ENCODE data around the gene SLC25A19.

Gene SLC25A19

GRCh38 chr17:75319904-75320691 is 30.9 kb upstream of the SLC25A19 start:
- Histone ChIP-seq H3K9me3 (ENCODE audit: control insufficient read depth, low read length) (no peaks in the 10 kb centered on the region), H3K36me3 (ENCODE audit: control insufficient read depth, insufficient read depth, low read length) (peaks cover 71% of the 10 kb centered on the region), H3K27ac (ENCODE audit: low read depth, low read length, severe bottlenecking) (no peak overlapping the region), H3K4me1 (ENCODE audit: control insufficient read depth, insufficient read depth, low read length, poor library complexity, severe bottlenecking) (peaks cover 12% of the 10 kb centered on the region), H3K4me3 (ENCODE audit: extremely low read depth, insufficient read depth, low read length, poor library complexity, severe bottlenecking) (no peak overlapping the region)
- WGBS, 2 experiments (ENCODE audit: insufficient coverage in 2 of 2): 97 to 98% methylated on average over 13 to 18 of the region's 20 CpGs

- Histone ChIP-seq H3K4me1 (ENCODE audit: control insufficient read depth, insufficient read depth, low read length, poor library complexity, severe bottlenecking) (peaks cover 12% of the 10 kb centered on the region), H3K9me3 (ENCODE audit: control insufficient read depth, low read length) (no peaks in the 10 kb centered on the region), H3K36me3 (ENCODE audit: control insufficient read depth, insufficient read depth, low read length) (peaks cover 58% of the 10 kb centered on the region), H3K27ac (ENCODE audit: low read depth, low read length, severe bottlenecking) (no peak overlapping the region), H3K4me3 (ENCODE audit: extremely low read depth, insufficient read depth, low read length, poor library complexity, severe bottlenecking) (no peak overlapping the region)
- WGBS, 2 experiments (ENCODE audit: insufficient coverage in 2 of 2): 98 to 100% methylated on average over 6 to 7 of the region's 10 CpGs
Observed at GRCh38 chr17:75318615-75319222, 29.5 kb upstream of the SLC25A19 start.

- no peaks in the 10 kb centered on the region for H3K9me3 ChIP-seq (ENCODE audit: control insufficient read depth, low read length)
- no peak overlapping the region for H3K27ac ChIP-seq (ENCODE audit: low read depth, low read length, severe bottlenecking)
- H3K36me3 ChIP-seq (ENCODE audit: control insufficient read depth, insufficient read depth, low read length): peaks cover 53% of the 10 kb centered on the region
- H3K4me1 ChIP-seq (ENCODE audit: control insufficient read depth, insufficient read depth, low read length, poor library complexity, severe bottlenecking): peaks cover 12% of the 10 kb centered on the region
- no peak overlapping the region for H3K4me3 ChIP-seq (ENCODE audit: extremely low read depth, insufficient read depth, low read length, poor library complexity, severe bottlenecking)
- 83 to 86% methylated on average over 8 to 10 of the region's 10 CpGs for WGBS, 2 experiments (ENCODE audit: insufficient coverage in 2 of 2)
Observed at GRCh38 chr17:75318211-75318610, 29.0 kb upstream of the SLC25A19 start.

GRCh38 chr17:75317671-75318070 is 28.4 kb upstream of the SLC25A19 start:
- WGBS, 2 experiments (ENCODE audit: insufficient coverage in 2 of 2): 76% methylated on average over 5 to 9 of the region's 11 CpGs
- Histone ChIP-seq H3K9me3 (ENCODE audit: control insufficient read depth, low read length) (no peaks in the 10 kb centered on the region), H3K4me1 (ENCODE audit: control insufficient read depth, insufficient read depth, low read length, poor library complexity, severe bottlenecking) (peaks cover 12% of the 10 kb centered on the region), H3K4me3 (ENCODE audit: extremely low read depth, insufficient read depth, low read length, poor library complexity, severe bottlenecking) (no peak overlapping the region), H3K27ac (ENCODE audit: low read depth, low read length, severe bottlenecking) (no peak overlapping the region), H3K36me3 (ENCODE audit: control insufficient read depth, insufficient read depth, low read length) (peaks cover 49% of the 10 kb centered on the region)

- 91 to 97% methylated on average over 4 of the region's 5 CpGs for WGBS, 2 experiments (ENCODE audit: insufficient coverage in 2 of 2)
- Histone ChIP-seq H3K4me1 (ENCODE audit: control insufficient read depth, insufficient read depth, low read length, poor library complexity, severe bottlenecking) (peaks cover 12% of the 10 kb centered on the region), H3K9me3 (ENCODE audit: control insufficient read depth, low read length) (no peaks in the 10 kb centered on the region), H3K36me3 (ENCODE audit: control insufficient read depth, insufficient read depth, low read length) (peaks cover 34% of the 10 kb centered on the region), H3K27ac (ENCODE audit: low read depth, low read length, severe bottlenecking) (no peak overlapping the region), H3K4me3 (ENCODE audit: extremely low read depth, insufficient read depth, low read length, poor library complexity, severe bottlenecking) (no peak overlapping the region)
Observed at GRCh38 chr17:75316253-75316652, 27.0 kb upstream of the SLC25A19 start.

- Histone ChIP-seq H3K27ac (ENCODE audit: low read depth, low read length, severe bottlenecking) (no peak overlapping the region), H3K36me3 (ENCODE audit: control insufficient read depth, insufficient read depth, low read length) (peaks cover 29% of the 10 kb centered on the region), H3K9me3 (ENCODE audit: control insufficient read depth, low read length) (no peaks in the 10 kb centered on the region), H3K4me1 (ENCODE audit: control insufficient read depth, insufficient read depth, low read length, poor library complexity, severe bottlenecking) (peaks cover 10% of the 10 kb centered on the region), H3K4me3 (ENCODE audit: extremely low read depth, insufficient read depth, low read length, poor library complexity, severe bottlenecking) (no peak overlapping the region)
- 88 to 89% methylated on average over 13 to 14 of the region's 19 CpGs for WGBS, 2 experiments (ENCODE audit: insufficient coverage in 2 of 2)
Observed at GRCh38 chr17:75315541-75316243, 26.5 kb upstream of the SLC25A19 start.

- H3K4me3 ChIP-seq (ENCODE audit: extremely low read depth, insufficient read depth, low read length, poor library complexity, severe bottlenecking): no peak overlapping the region
- 82 to 89% methylated on average over 6 to 11 of the region's 14 CpGs for WGBS, 2 experiments (ENCODE audit: insufficient coverage in 2 of 2)
- peaks cover 16% of the 10 kb centered on the region for H3K36me3 ChIP-seq (ENCODE audit: control insufficient read depth, insufficient read depth, low read length)
- no peak overlapping the region for H3K27ac ChIP-seq (ENCODE audit: low read depth, low read length, severe bottlenecking)
- H3K9me3 ChIP-seq (ENCODE audit: control insufficient read depth, low read length): no peaks in the 10 kb centered on the region
- no peaks in the 10 kb centered on the region for H3K4me1 ChIP-seq (ENCODE audit: control insufficient read depth, insufficient read depth, low read length, poor library complexity, severe bottlenecking)
Observed at GRCh38 chr17:75313941-75314551, 24.8 kb upstream of the SLC25A19 start.

- Histone ChIP-seq H3K27ac (ENCODE audit: low read depth, low read length, severe bottlenecking) (no peak overlapping the region), H3K9me3 (ENCODE audit: control insufficient read depth, low read length) (no peaks in the 10 kb centered on the region), H3K4me1 (ENCODE audit: control insufficient read depth, insufficient read depth, low read length, poor library complexity, severe bottlenecking) (no peaks in the 10 kb centered on the region), H3K4me3 (ENCODE audit: extremely low read depth, insufficient read depth, low read length, poor library complexity, severe bottlenecking) (no peak overlapping the region), H3K36me3 (ENCODE audit: control insufficient read depth, insufficient read depth, low read length) (no peaks in the 10 kb centered on the region)
- WGBS, 2 experiments (ENCODE audit: insufficient coverage in 2 of 2): 90 to 91% methylated on average over 11 to 17 of the region's 20 CpGs
Observed at GRCh38 chr17:75308732-75309629, 19.7 kb upstream of the SLC25A19 start.

- no peak overlapping the region for H3K4me3 ChIP-seq (ENCODE audit: extremely low read depth, insufficient read depth, low read length, poor library complexity, severe bottlenecking)
- no peaks in the 10 kb centered on the region for H3K9me3 ChIP-seq (ENCODE audit: control insufficient read depth, low read length)
- no peak overlapping the region for H3K27ac ChIP-seq (ENCODE audit: low read depth, low read length, severe bottlenecking)
- H3K36me3 ChIP-seq (ENCODE audit: control insufficient read depth, insufficient read depth, low read length): no peaks in the 10 kb centered on the region
- 90 to 96% methylated on average over 10 to 12 of the region's 13 CpGs for WGBS, 2 experiments (ENCODE audit: insufficient coverage in 2 of 2)
- no peaks in the 10 kb centered on the region for H3K4me1 ChIP-seq (ENCODE audit: control insufficient read depth, insufficient read depth, low read length, poor library complexity, severe bottlenecking)
Observed at GRCh38 chr17:75307957-75308731, 18.9 kb upstream of the SLC25A19 start.

Data from mesodermal cell (in vitro differentiated cells).